Dermis blood vessel endothelial cell (primary cell): ENCODE data around the gene REXO4. TPM values are rescaled to one million over a fixed set of nuclear protein-coding genes. Genes with fewer than 3 reads are reported as not detected.
A peak's percentile ranks its signal among the peaks of the same experiment; 100 is the strongest.
"Not testable (repeated sequence)": the region's sequence is repeated elsewhere in the genome, so short reads cannot be mapped to it uniquely, and the experiment has no call there.

Experiments used
- DNase-seq: peaks from one replicate; pipeline ENCODE4 v3.0.0; 2010
- total RNA-seq: library from RNA; depleted of rRNA; stranded (reverse); fragments of >200 nt; gene quantifications from 2 replicates; pipeline ENCODE4 v1.2.3, GENCODE V29; 2014

Gene REXO4
- total RNA-seq = 16.2 and 26.9 TPM in 2 replicates

GRCh38 chr9:133417541-133418461, at the start of gene REXO4:
Gene REXO4, minus strand, starts transcription at chr9:133418010. Its CDS starts 166 bp downstream, at chr9:133417844.
- peak; percentile 85 for DNase-seq

- no peak for DNase-seq
Observed at GRCh38 chr9:133467101-133467500, 49.3 kb upstream of the REXO4 start.

GRCh38 chr9:133465984-133466383, 48.2 kb upstream of the REXO4 start:
- no peak for DNase-seq

GRCh38 chr9:133464638-133465037, 46.8 kb upstream of the REXO4 start:
- DNase-seq = no peak

- no peak for DNase-seq
Observed at GRCh38 chr9:133463864-133464615, 46.2 kb upstream of the REXO4 start.

- no peak for DNase-seq
Observed at GRCh38 chr9:133463234-133463863, 45.5 kb upstream of the REXO4 start.

GRCh38 chr9:133461975-133462374, 44.2 kb upstream of the REXO4 start:
- no peak for DNase-seq

GRCh38 chr9:133460405-133461175, 42.8 kb upstream of the REXO4 start:
- DNase-seq = peak; percentile 35

GRCh38 chr9:133459476-133460404, 41.9 kb upstream of the REXO4 start, which contains the start of gene CACFD1:
Gene CACFD1, plus strand, starts transcription at chr9:133459978. Its CDS starts 89 bp downstream, at chr9:133460067.
- DNase-seq = peak; percentile 94

- no peak for DNase-seq
Observed at GRCh38 chr9:133458643-133459312, 41.0 kb upstream of the REXO4 start.

GRCh38 chr9:133457748-133458147, 39.9 kb upstream of the REXO4 start:
- DNase-seq = no peak

- no peak for DNase-seq
Observed at GRCh38 chr9:133457233-133457632, 39.4 kb upstream of the REXO4 start.

GRCh38 chr9:133456409-133456808, 38.6 kb upstream of the REXO4 start:
- DNase-seq = no peak

- DNase-seq = no peak
Observed at GRCh38 chr9:133455936-133456335, 38.1 kb upstream of the REXO4 start.

GRCh38 chr9:133454943-133455673, 37.3 kb upstream of the REXO4 start:
- DNase-seq = no peak

GRCh38 chr9:133454325-133454724, 36.5 kb upstream of the REXO4 start:
- DNase-seq = no peak

- no peak for DNase-seq
Observed at GRCh38 chr9:133453651-133454050, 35.8 kb upstream of the REXO4 start.

- DNase-seq = no peak
Observed at GRCh38 chr9:133452562-133452961, 34.8 kb upstream of the REXO4 start.

GRCh38 chr9:133451865-133452264, 34.1 kb upstream of the REXO4 start:
- not testable (repeated sequence) for DNase-seq

- DNase-seq = no peak
Observed at GRCh38 chr9:133449760-133450159, 31.9 kb upstream of the REXO4 start.
